BE2C (cell line): ENCODE measurements around the gene PYM1. TPM values are rescaled to one million over a fixed set of nuclear protein-coding genes. Genes with fewer than 3 reads are reported as not detected.

Experiments
- DNase-seq: peaks from one replicate; pipeline ENCODE4 v3.0.0-alpha.2; 2020
- H3K27me3 ChIP-seq: fragments of 250-450 bp; sonication (Bioruptor Pico); 2 replicates; pipeline ENCODE4 v1.5.1; 2020; ENCODE audit warnings: mild to moderate bottlenecking
- H3K36me3 ChIP-seq: fragments of 250-450 bp; sonication (Bioruptor Pico); 2 replicates; pipeline ENCODE4 v1.5.1; 2020; ENCODE audit warnings: mild to moderate bottlenecking
- H3K4me1 ChIP-seq: fragments of 250-450 bp; sonication (Bioruptor Pico); 2 replicates; pipeline ENCODE4 v1.5.1; 2020
- H3K4me3 ChIP-seq: 2 replicates; pipeline ENCODE4 v1.5.1; 2011; ENCODE audit warnings: low read depth, low read length
- H3K9me3 ChIP-seq: fragments of 250-450 bp; sonication (Bioruptor Pico); 2 replicates; pipeline ENCODE4 v1.5.1; 2020
- polyA plus RNA-seq: library from polyadenylated mRNA; unstranded; fragments of >200 nt; gene quantifications from one replicate; pipeline ENCODE4 v1.2.1, GENCODE V29; 2012; ENCODE audit warnings: low read depth, missing spikeins; ENCODE audit not compliant: insufficient read length, insufficient read depth
- TF ChIP-seq, protein P1 (sequence below): IDR thresholded peaks from 2 replicates; pipeline ENCODE4 v1.5.1; 2012; ENCODE audit warnings: mild to moderate bottlenecking, low read depth, low read length

PYM1 gene
- polyA plus RNA-seq = 165 TPM

DNA sequence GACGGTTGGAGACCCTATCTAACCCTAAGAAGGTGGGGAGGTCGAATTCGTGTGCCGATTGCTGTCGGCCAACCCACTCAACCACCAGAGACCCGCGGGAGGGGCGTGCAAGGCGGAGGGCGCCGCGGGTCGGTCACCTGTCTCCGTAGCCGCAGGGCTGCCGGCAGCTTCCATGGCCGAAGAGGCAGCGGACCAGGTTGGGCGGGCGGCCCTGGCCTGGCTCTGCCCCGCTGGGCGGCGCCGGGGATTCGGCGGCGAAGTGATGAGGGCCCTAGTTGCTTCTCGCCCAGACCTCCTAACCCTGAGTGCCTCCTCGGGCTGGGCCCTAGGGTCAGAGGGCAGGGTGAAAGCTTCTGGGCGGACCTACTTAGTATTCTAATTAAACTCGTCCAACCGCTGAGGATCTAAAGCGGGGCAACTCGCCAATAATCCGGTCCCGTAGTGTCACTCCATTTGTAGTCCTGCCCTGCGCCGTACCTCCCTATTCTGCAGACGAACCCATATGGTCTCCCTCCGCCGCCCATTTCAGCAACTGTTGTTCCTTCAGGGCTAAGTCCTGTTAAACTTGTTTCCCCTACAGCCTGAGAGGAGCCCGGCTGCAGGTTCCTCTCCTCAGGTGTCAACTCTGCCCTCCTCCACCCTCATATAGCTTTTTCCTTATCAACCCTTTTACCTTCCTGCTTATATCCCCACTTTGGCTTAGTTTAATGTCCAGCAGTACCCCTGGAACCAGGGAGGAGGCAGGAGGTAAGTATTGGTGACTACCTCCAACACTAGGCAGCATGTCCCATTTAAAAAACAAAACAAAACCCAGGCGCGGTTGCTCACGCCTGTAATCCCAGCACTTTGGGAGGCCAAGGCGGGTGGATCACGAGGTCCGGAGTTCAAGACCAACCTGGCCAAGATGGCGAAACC is at the start of gene PYM1:
Gene PYM1 (minus strand): TSS at position 307 of the 915 bp plus-strand sequence. CDS start 133 bp downstream, at position 174.
- TF ChIP-seq, protein P1, sequence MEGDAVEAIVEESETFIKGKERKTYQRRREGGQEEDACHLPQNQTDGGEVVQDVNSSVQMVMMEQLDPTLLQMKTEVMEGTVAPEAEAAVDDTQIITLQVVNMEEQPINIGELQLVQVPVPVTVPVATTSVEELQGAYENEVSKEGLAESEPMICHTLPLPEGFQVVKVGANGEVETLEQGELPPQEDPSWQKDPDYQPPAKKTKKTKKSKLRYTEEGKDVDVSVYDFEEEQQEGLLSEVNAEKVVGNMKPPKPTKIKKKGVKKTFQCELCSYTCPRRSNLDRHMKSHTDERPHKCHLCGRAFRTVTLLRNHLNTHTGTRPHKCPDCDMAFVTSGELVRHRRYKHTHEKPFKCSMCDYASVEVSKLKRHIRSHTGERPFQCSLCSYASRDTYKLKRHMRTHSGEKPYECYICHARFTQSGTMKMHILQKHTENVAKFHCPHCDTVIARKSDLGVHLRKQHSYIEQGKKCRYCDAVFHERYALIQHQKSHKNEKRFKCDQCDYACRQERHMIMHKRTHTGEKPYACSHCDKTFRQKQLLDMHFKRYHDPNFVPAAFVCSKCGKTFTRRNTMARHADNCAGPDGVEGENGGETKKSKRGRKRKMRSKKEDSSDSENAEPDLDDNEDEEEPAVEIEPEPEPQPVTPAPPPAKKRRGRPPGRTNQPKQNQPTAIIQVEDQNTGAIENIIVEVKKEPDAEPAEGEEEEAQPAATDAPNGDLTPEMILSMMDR = no peak
- DNase-seq = peak; percentile 51
- H3K4me3 ChIP-seq = peak within 1 kb of the TSS; percentile 98
- no peaks in the 10 kb centered on the region for H3K9me3 ChIP-seq
- H3K36me3 ChIP-seq = no peaks in the 10 kb centered on the region; the same call in none of the 2 replicates
- peaks cover 7% of the 10 kb centered on the region for H3K4me1 ChIP-seq
- H3K27me3 ChIP-seq = no peaks in the 10 kb centered on the region; the same call in 1 of the 2 replicates

DNA sequence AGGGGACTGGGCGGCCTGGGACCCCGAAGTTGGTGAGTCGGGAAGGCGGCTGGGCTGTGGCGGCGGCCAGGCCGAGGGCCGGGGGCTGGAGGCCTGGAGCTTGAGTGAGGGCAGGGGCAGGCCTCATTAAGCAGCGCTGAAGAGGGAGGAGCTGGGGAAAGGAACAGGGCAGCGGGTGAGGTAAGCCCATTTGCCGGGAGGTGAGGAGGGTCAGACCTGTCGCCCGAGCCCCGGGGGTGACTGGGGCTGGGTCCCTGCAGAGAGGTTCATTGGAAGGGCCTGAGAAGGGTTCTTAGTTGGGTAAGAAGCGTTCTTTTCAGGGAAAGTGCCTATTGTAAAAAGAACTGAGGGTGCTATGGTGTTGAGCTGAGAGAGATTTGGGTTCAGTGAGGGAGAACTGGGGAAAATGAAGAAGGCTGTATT is 46.6 kb upstream of the PYM1 start:
- H3K4me1 ChIP-seq = no peaks in the 10 kb centered on the region
- H3K4me3 ChIP-seq = peak overlapping the region; percentile 91
- H3K9me3 ChIP-seq = no peaks in the 10 kb centered on the region
- H3K27me3 ChIP-seq = no peaks in the 10 kb centered on the region
- H3K36me3 ChIP-seq = no peaks in the 10 kb centered on the region
- DNase-seq = peak; percentile 39
- TF ChIP-seq, protein P1 = no peak

DNA sequence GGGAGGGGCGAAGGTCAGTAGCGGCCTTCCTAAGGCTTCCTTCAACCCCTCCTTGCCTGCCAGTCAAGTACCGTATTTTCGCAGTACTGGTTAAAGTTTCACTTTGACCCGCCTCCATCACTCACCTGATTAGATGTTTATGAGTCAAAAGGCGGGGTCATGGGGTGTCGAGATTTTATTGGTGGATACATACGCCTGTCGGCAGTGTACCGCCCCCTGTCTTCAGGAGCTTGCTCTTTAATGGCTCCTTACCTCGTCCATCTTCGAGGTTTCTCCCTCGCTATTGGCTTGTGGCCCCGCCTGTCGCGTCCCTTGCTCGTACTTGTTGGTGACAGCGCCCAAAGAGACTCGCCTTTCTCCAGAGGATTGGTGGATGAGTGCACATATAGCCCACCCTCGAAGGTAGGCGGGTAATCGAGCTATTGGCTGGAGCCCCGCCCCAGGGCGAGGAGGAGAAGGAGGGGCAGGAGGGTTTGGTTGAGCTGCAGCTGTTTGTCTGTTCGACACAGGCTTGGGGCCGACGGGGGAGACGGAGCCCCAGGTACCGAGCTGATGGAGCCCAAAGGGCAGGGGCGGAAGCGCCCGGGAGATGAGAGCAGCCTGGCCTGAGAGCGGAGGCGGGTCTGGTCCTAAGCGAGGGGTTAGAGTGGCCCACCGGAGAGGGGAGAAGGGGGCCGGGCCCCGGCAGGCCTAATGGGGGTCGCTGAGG is 46.1 kb upstream of the PYM1 start, which contains the start of gene RAB5B:
Gene RAB5B (plus strand): TSS at position 480 of the 709 bp plus-strand sequence. CDS start 12,883 bp downstream, outside the sequence.
- Histone ChIP-seq H3K9me3 (no peaks in the 10 kb centered on the region), H3K4me1 (no peaks in the 10 kb centered on the region), H3K27me3 (no peaks in the 10 kb centered on the region), H3K4me3 (peak within 1 kb of the TSS; percentile 91), H3K36me3 (no peaks in the 10 kb centered on the region)
- peak; percentile 99 for DNase-seq
- TF ChIP-seq, protein P1 = no peak

DNA sequence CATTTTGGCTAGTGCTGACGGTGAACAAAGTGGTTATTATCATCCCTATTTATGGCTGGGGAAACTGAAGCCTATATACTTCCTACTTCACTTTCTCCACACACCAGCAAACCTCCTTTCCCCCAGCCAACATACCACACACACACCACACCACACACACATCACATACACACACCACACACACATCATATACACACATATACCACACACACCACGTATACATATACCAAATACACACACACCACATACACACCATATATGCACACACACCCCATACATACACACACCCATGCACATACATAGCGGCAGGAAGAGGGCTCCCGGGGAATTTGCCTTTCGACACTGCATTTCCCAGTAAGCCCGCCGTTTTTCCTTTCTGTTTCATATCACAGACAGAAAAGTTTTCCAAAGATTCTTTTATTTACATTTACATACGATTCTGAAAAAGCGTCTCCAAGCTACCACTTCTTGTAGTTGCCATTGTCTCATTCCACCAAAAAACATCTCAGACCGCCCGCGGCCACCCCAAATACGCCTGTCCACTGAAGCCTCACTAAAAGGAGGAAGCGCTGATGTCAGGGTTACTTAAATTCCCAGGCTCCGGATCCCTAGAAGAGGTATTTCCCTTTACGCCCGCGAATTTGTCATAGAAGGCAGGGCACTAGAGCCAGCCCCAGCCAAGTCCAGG is 45.4 kb upstream of the PYM1 start:
- Histone ChIP-seq H3K36me3 (no peaks in the 10 kb centered on the region), H3K4me1 (no peaks in the 10 kb centered on the region), H3K4me3 (peak overlapping the region; percentile 71), H3K9me3 (no peaks in the 10 kb centered on the region), H3K27me3 (no peaks in the 10 kb centered on the region)
- no peak for DNase-seq
- TF ChIP-seq, protein P1 = no peak

DNA sequence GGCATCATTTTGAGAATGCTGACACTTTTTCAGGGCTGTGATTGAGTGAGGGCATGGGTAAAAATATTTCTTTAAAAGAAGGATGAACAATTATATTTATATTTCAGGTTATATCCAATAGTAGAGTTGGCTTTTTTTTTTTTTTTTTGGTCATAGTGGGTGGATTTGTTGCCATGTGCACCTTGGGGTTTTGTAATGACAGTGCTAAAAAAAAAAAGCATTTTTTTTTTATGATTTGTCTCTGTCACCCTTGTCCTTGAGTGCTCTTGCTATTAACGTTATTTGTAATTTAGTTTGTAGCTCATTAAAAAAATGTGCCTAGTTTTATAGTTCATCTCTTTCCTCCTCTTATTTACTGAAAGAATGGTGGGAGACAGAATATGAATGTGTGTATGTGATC is 44.8 kb upstream of the PYM1 start:
- DNase-seq = no peak
- TF ChIP-seq, protein P1 = no peak
- H3K27me3 ChIP-seq = no peaks in the 10 kb centered on the region
- H3K36me3 ChIP-seq = no peaks in the 10 kb centered on the region
- 0 out of 2 replicates have a peak, but pooled peaks cover 3% of the 10 kb centered on the region for H3K4me1 ChIP-seq
- no peaks in the 10 kb centered on the region for H3K9me3 ChIP-seq
- H3K4me3 ChIP-seq = peak overlapping the region; percentile 71
